GM19452 (cell line): ENCODE results near the gene XPNPEP3.

Source experiments
- ATAC-seq: cut with Tn5 transposase; IDR thresholded peaks from one replicate; pipeline ENCODE4 v1.9.1; 2021; ENCODE audit not compliant: unreplicated experiment

XPNPEP3 gene

GRCh38 chr22:40928657-40929056 lies 71.7 kb downstream of the XPNPEP3 start:
- no peak for ATAC-seq

- ATAC-seq = no peak
Observed at GRCh38 chr22:40932396-40932795, 75.4 kb downstream of the XPNPEP3 start.

- ATAC-seq = no peak
Observed at GRCh38 chr22:40939202-40939601, 82.3 kb downstream of the XPNPEP3 start.

GRCh38 chr22:40950962-40951794 lies 94.2 kb downstream of the XPNPEP3 start, which contains the start of gene RBX1:
RBX1 (plus strand) TSS chr22:40951378; CDS start chr22:40951399, 21 bp downstream.
- ATAC-seq = peak; percentile 76

- ATAC-seq = peak; percentile 3
Observed at GRCh38 chr22:40951795-40952605, 95.1 kb downstream of the XPNPEP3 start.

GRCh38 chr22:40953471-40953870 lies 96.5 kb downstream of the XPNPEP3 start:
- no peak for ATAC-seq

- ATAC-seq = no peak
Observed at GRCh38 chr22:40954113-40954512, 97.2 kb downstream of the XPNPEP3 start.

GRCh38 chr22:40955571-40955970 lies 98.6 kb downstream of the XPNPEP3 start:
- ATAC-seq = no peak

- ATAC-seq = no peak
Observed at GRCh38 chr22:40957601-40958000, 100.7 kb downstream of the XPNPEP3 start.

GRCh38 chr22:40958299-40958698 lies 101.4 kb downstream of the XPNPEP3 start:
- ATAC-seq = no peak

GRCh38 chr22:40960145-40960544 lies 103.2 kb downstream of the XPNPEP3 start:
- ATAC-seq = no peak

GRCh38 chr22:40965936-40966725 lies 109.2 kb downstream of the XPNPEP3 start:
- ATAC-seq = no peak

GRCh38 chr22:40966726-40967085 lies 109.8 kb downstream of the XPNPEP3 start:
- no peak for ATAC-seq

- ATAC-seq = no peak
Observed at GRCh38 chr22:40967111-40967760, 110.3 kb downstream of the XPNPEP3 start.

- no peak for ATAC-seq
Observed at GRCh38 chr22:40972587-40972986, 115.6 kb downstream of the XPNPEP3 start.

- no peak for ATAC-seq
Observed at GRCh38 chr22:40973144-40973543, 116.2 kb downstream of the XPNPEP3 start.

GRCh38 chr22:40975366-40975765 lies 118.4 kb downstream of the XPNPEP3 start:
- ATAC-seq = no peak

GRCh38 chr22:40976866-40977700 lies 120.1 kb downstream of the XPNPEP3 start:
- ATAC-seq = no peak

GRCh38 chr22:40979198-40979597 lies 122.2 kb downstream of the XPNPEP3 start:
- ATAC-seq = no peak

- no peak for ATAC-seq
Observed at GRCh38 chr22:40979871-40980270, 122.9 kb downstream of the XPNPEP3 start.
